Stimulated activated CD4-positive, alpha-beta T cell treated with anti-CD3 and anti-CD28 coated beads, Interleukin-12 subunit alpha, Interleukin-12 subunit beta, amount 100 ng/mL, for 4 hours (primary cell): Measurements from ENCODE around the gene TPO.

Experiments
- DNase-seq: peaks from one replicate; pipeline ENCODE4 v3.0.0-alpha.2; 2020

TPO gene

GRCh38 chr2:1586923-1587840 is 173.9 kb downstream of the TPO start:
- no peak for DNase-seq

- no peak for DNase-seq
These were observed 175.1 kb downstream of the TPO start for GRCh38 chr2:1588051-1588977.

DNA sequence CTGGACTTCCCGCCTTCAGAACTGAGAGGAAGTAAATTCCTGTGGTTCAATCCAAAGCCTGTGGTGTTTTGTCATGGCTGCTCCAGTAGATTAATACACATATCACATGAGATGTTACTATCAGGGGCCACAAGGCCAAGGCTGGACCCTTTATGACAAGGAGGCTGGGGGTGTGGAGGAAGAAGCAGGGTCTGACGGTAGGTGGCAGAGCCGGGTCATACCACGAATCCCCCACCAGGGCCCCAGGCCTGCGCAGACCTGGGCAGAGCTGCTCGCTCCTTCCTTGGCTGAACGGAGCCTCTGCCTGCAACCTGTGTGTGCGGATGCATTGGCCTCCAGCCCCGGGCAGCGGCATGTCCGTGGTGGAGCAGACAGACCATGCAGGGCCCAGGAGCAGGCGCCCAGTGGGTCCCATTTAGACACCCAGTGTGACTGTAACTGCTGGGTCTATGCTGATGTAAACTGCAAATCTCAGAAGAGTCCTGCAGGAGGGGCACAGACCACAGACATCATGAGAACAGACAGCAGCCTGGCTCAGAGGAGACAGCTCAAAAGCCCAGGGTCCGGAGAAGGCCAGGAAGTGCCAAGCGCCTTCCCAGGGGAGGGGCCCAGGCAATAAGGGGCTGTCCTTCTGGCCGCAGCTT is 175.8 kb downstream of the TPO start:
- DNase-seq = no peak

- no peak for DNase-seq
These were observed 177.6 kb downstream of the TPO start for GRCh38 chr2:1590596-1591460.

- no peak for DNase-seq
These were observed 178.2 kb downstream of the TPO start for GRCh38 chr2:1591461-1591770.
